T-cell (primary cell): ENCODE data around the gene MTG2. TPM values are rescaled to one million over a fixed set of nuclear protein-coding genes. Genes with fewer than 3 reads are reported as not detected.
"Not testable (repeated sequence)": the region's sequence is repeated elsewhere in the genome, so short reads cannot be mapped to it uniquely, and the experiment has no call there.

ENCODE experiments used
- ATAC-seq, 4 experiments: fragments of 200-7000 bp in 3 of 4; fragments of 150-1000 bp in 1 of 4; cut with Tn5 transposase; replicated peaks in 1 of 4; 1 replicate in 3 of 4; 2 replicates in 1 of 4; pipeline ENCODE4 v1.10.0; 2021; ENCODE audit warnings: moderate library complexity in 3 of 4, mild to moderate bottlenecking in 2 of 4, moderate number of reproducible peaks in 1 of 4
- CTCF ChIA-PET, 2 donors: fragments of 300-600 bp; sonication (Branson Sonifier 250); formaldehyde crosslinking; loops; one replicate each; lab custom pipeline; 2022; ENCODE audit warnings: antibody characterized with exemption in 2 of 2; lab: Charles Lee
- POLR2A ChIA-PET, 2 donors: fragments of 300-600 bp; sonication (Branson Sonifier 250); formaldehyde crosslinking; loops; one replicate each; lab custom pipeline; 2022; ENCODE audit warnings: antibody characterized with exemption in 2 of 2; lab: Charles Lee
- DNase-seq, 35 experiments: peaks; one replicate each; pipeline versions ENCODE4 v3.0.0 to v3.0.0-alpha.2; 2013 to 2023
- H3K27ac ChIP-seq: one replicate; pipeline ENCODE4 v1.5.1; 2013; ENCODE audit warnings: low read length
- H3K27me3 ChIP-seq, 2 experiments: replicated peaks in 1 of 2; 1 replicate in 1 of 2; 2 replicates in 1 of 2; pipeline versions ENCODE4 v1.6.1 to v1.7.0; 2013; ENCODE audit warnings: low read length in 1 of 2, mixed read lengths in 1 of 2; ENCODE audit not compliant: control insufficient read depth in 2 of 2, insufficient read depth in 2 of 2; ENCODE audit errors: extremely low read depth in 1 of 2
- H3K36me3 ChIP-seq, 2 donors: 1 replicate in 1 of 2; 2 replicates in 1 of 2; pipeline versions ENCODE4 v1.6.1 to v1.7.0; 2013; ENCODE audit warnings: low read length in 1 of 2; ENCODE audit not compliant: control insufficient read depth in 2 of 2, insufficient read depth in 1 of 2; ENCODE audit errors: extremely low read depth in 1 of 2
- H3K4me1 ChIP-seq, 2 experiments: 1 replicate in 1 of 2; 2 replicates in 1 of 2; pipeline versions ENCODE4 v1.6.1 to v1.7.0; 2013; ENCODE audit warnings: low read length in 2 of 2, mixed read lengths in 1 of 2; ENCODE audit not compliant: insufficient read depth in 2 of 2, control insufficient read depth in 1 of 2; ENCODE audit errors: extremely low read depth in 1 of 2
- H3K4me3 ChIP-seq, 2 donors: 1 replicate in 1 of 2; 2 replicates in 1 of 2; pipeline versions ENCODE4 v1.5.1 to v1.7.0; 2013; ENCODE audit warnings: mild to moderate bottlenecking in 2 of 2, low read length in 1 of 2, moderate library complexity in 1 of 2; ENCODE audit not compliant: control insufficient read depth in 1 of 2; ENCODE audit errors: extremely low read depth in 1 of 2
- H3K9me3 ChIP-seq: 2 replicates; pipeline ENCODE4 v1.7.0; 2013
- H3K27ac Mint-ChIP-seq, 2 donors: one replicate each; pipeline ENCODE4 v1.8.0; 2020 to 2021; ENCODE audit warnings: mild to moderate bottlenecking in 2 of 2, mixed read lengths in 2 of 2
- H3K27me3 Mint-ChIP-seq, 2 donors: one replicate each; pipeline ENCODE4 v1.8.0; 2021 to 2022; ENCODE audit warnings: mixed read lengths in 2 of 2
- H3K36me3 Mint-ChIP-seq: one replicate; pipeline ENCODE4 v1.8.0; 2021; ENCODE audit warnings: mixed read lengths
- H3K4me1 Mint-ChIP-seq, 3 donors: one replicate each; pipeline ENCODE4 v1.8.0; 2020 to 2022; ENCODE audit warnings: mixed read lengths in 3 of 3, mild to moderate bottlenecking in 1 of 3
- H3K4me3 Mint-ChIP-seq, 3 donors: one replicate each; pipeline ENCODE4 v1.8.0; 2020 to 2022; ENCODE audit warnings: mild to moderate bottlenecking in 3 of 3, mixed read lengths in 3 of 3, moderate library complexity in 3 of 3
- H3K9me3 Mint-ChIP-seq, 3 donors: one replicate each; pipeline ENCODE4 v1.8.0; 2020 to 2022; ENCODE audit warnings: mixed read lengths in 3 of 3
- WGBS: methylation state at CpG from one replicate; pipeline ENCODE4 v1.1.5; 2013; ENCODE audit warnings: missing lambda C conversion rate; ENCODE audit not compliant: insufficient coverage; 5-methylcytosine and 5-hydroxymethylcytosine counted together
- total RNA-seq, 35 experiments: library from RNA in 6 of 35; stranded (reverse) in 6 of 35; fragments of 120-200 nt in 1 of 35; gene quantifications; one replicate each; pipeline versions ENCODE4 v1.2.1 to v1.2.4 and lab custom pipeline; 2013 to 2026

MTG2 gene
- total RNA-seq, 5 donors from 2014 or later (not counting 1 experiment from before 2014, with no cell fraction given), result 21.1 to 51.9 (median 44.1) TPM

- H3K27me3 Mint-ChIP-seq, result no peaks in the 10 kb centered on the region
- peaks cover 7% of the 10 kb centered on the region for H3K36me3 Mint-ChIP-seq
- H3K36me3 ChIP-seq, result no peaks in the 10 kb centered on the region
- H3K9me3 ChIP-seq, result no peaks in the 10 kb centered on the region
- H3K27ac ChIP-seq, result no peak overlapping the region
- ChIA-PET CTCF (interaction anchor here in 1 of 2 donors (1.3 kb wide), 1 partner anchor 9 kb away, joined by 3 read pairs; no protein-coding TSS in a partner anchor), POLR2A (no interaction called here)
- H3K4me1 Mint-ChIP-seq, result peaks cover 53 to 61% (median 54%) of the 10 kb centered on the region in 3 donors
- DNase-seq, result no peak
- 91% methylated on average over 5 of the region's 7 CpGs for WGBS
- no peaks in the 10 kb centered on the region for H3K9me3 Mint-ChIP-seq
- no peak overlapping the region for H3K4me3 ChIP-seq
- peaks cover 18 to 59% of the 10 kb centered on the region in 2 experiments for H3K4me1 ChIP-seq
- H3K4me3 Mint-ChIP-seq, result peak overlapping the region; percentile 79 to 87 (median 84)
- no peak for ATAC-seq
- H3K27ac Mint-ChIP-seq, result no peak overlapping the region
- no peaks in the 10 kb centered on the region for H3K27me3 ChIP-seq
Measured at GRCh38 chr20:62145688-62146018, 37.2 kb upstream of the MTG2 start.

GRCh38 chr20:62146019-62146755, 36.6 kb upstream of the MTG2 start:
- H3K27ac ChIP-seq, result no peak overlapping the region
- peaks cover 14 to 53% of the 10 kb centered on the region in 2 experiments for H3K4me1 ChIP-seq
- DNase-seq (no peak), ATAC-seq (no peak)
- Mint-ChIP-seq H3K27me3 (no peaks in the 10 kb centered on the region), H3K9me3 (no peaks in the 10 kb centered on the region), H3K4me3 (peak overlapping the region in 2 of 3 donors; percentile 79 to 87), H3K27ac (no peak overlapping the region), H3K36me3 (peaks cover 4% of the 10 kb centered on the region), H3K4me1 (peaks cover 48 to 55% (median 49%) of the 10 kb centered on the region in 3 donors)
- ChIA-PET POLR2A (no interaction called here), CTCF (interaction anchor here in 1 of 2 donors (0.6 to 1.3 kb wide), 2 partner anchors 9 to 33 kb away, joined by 3 to 4 read pairs; no protein-coding TSS in a partner anchor)
- no peak overlapping the region for H3K4me3 ChIP-seq
- WGBS, result 96% methylated on average over 18 of the region's 22 CpGs
- H3K9me3 ChIP-seq, result no peaks in the 10 kb centered on the region
- H3K36me3 ChIP-seq, result no peaks in the 10 kb centered on the region
- H3K27me3 ChIP-seq, result no peaks in the 10 kb centered on the region

- Mint-ChIP-seq H3K9me3 (no peaks in the 10 kb centered on the region), H3K36me3 (peaks cover 4% of the 10 kb centered on the region), H3K27me3 (no peaks in the 10 kb centered on the region), H3K4me3 (no peak overlapping the region), H3K27ac (no peak overlapping the region), H3K4me1 (peaks cover 39 to 49% (median 39%) of the 10 kb centered on the region in 3 donors)
- 96% methylated on average over 6 of the region's 6 CpGs for WGBS
- ChIA-PET CTCF (interaction anchor here in 1 of 2 donors (0.5 to 0.6 kb wide), 2 partner anchors 33 to 240 kb away, joined by 4 read pairs; partner anchors contain the start of gene RPS21), POLR2A (no interaction called here)
- Histone ChIP-seq H3K9me3 (no peaks in the 10 kb centered on the region), H3K4me1 (peaks cover 6 to 44% of the 10 kb centered on the region in 2 experiments), H3K36me3 (no peaks in the 10 kb centered on the region), H3K27ac (no peak overlapping the region), H3K27me3 (no peaks in the 10 kb centered on the region), H3K4me3 (no peak overlapping the region)
- DNase-seq (no peak), ATAC-seq (no peak)
Measured at GRCh38 chr20:62147125-62147524, 35.7 kb upstream of the MTG2 start.

GRCh38 chr20:62147528-62147927, 35.3 kb upstream of the MTG2 start:
- H3K4me3 ChIP-seq, result no peak overlapping the region
- H3K4me1 Mint-ChIP-seq, result peaks cover 37 to 50% (median 39%) of the 10 kb centered on the region in 3 donors
- H3K4me1 ChIP-seq, result peaks cover 5 to 40% of the 10 kb centered on the region in 2 experiments

GRCh38 chr20:62148383-62148782, 34.4 kb upstream of the MTG2 start:
- H3K4me3 Mint-ChIP-seq, H3K9me3 ChIP-seq, H3K27ac ChIP-seq, DNase-seq, H3K27me3 Mint-ChIP-seq, H3K36me3 ChIP-seq, H3K27me3 ChIP-seq, POLR2A ChIA-PET, H3K9me3 Mint-ChIP-seq, H3K4me3 ChIP-seq, CTCF ChIA-PET, H3K27ac Mint-ChIP-seq, ATAC-seq: not testable (repeated sequence)
- Mint-ChIP-seq H3K4me1 (peaks cover 37 to 54% (median 40%) of the 10 kb centered on the region in 3 donors), H3K36me3 (peaks cover 16% of the 10 kb centered on the region)
- H3K4me1 ChIP-seq, result peaks cover 5 to 40% of the 10 kb centered on the region in 2 experiments
- WGBS, result 98% methylated on average over 6 of the region's 10 CpGs

More at GRCh38 chr20:62147528-62147927, 35.3 kb upstream of the MTG2 start:
- CTCF ChIA-PET, result interaction anchor here in 1 of 2 donors (0.5 kb wide), 1 partner anchor 239 kb away, joined by 4 read pairs; the partner anchor contains the start of gene RPS21
- Mint-ChIP-seq H3K9me3 (no peaks in the 10 kb centered on the region), H3K36me3 (peaks cover 8% of the 10 kb centered on the region), H3K27me3 (no peaks in the 10 kb centered on the region), H3K4me3 (no peak overlapping the region), H3K27ac (no peak overlapping the region)
- WGBS, result 98% methylated on average over 8 of the region's 9 CpGs
- ATAC-seq (no peak), DNase-seq (no peak)
- POLR2A ChIA-PET, result no interaction called here
- Histone ChIP-seq H3K9me3 (no peaks in the 10 kb centered on the region), H3K27me3 (no peaks in the 10 kb centered on the region), H3K27ac (no peak overlapping the region), H3K36me3 (peaks cover 0 to 1% of the 10 kb centered on the region in 2 donors)

- no peaks in the 10 kb centered on the region for H3K27me3 Mint-ChIP-seq
- WGBS, result 97% methylated on average over 10 of the region's 20 CpGs
- H3K36me3 Mint-ChIP-seq, result peaks cover 22% of the 10 kb centered on the region
- Histone ChIP-seq H3K9me3 (no peaks in the 10 kb centered on the region), H3K36me3 (peaks cover 0 to 11% of the 10 kb centered on the region in 2 donors), H3K27ac (no peak overlapping the region), H3K4me3 (no peak overlapping the region), H3K27me3 (no peaks in the 10 kb centered on the region), H3K4me1 (peaks cover 5 to 40% of the 10 kb centered on the region in 2 experiments)
- H3K4me1 Mint-ChIP-seq, result peaks cover 37 to 54% (median 41%) of the 10 kb centered on the region in 3 donors
- ChIA-PET CTCF (no interaction called here), POLR2A (no interaction called here)
- peaks cover 0 to 3% (median 0%) of the 10 kb centered on the region in 3 donors for H3K9me3 Mint-ChIP-seq
- no peak overlapping the region for H3K4me3 Mint-ChIP-seq
- DNase-seq, result no peak
- ATAC-seq, result no peak
- no peak overlapping the region for H3K27ac Mint-ChIP-seq
Measured at GRCh38 chr20:62148908-62149314, 33.9 kb upstream of the MTG2 start.
